ENCODE results near the gene RETSAT. TPM values are rescaled to one million over a fixed set of nuclear protein-coding genes. Genes with fewer than 3 reads are reported as not detected.

RETSAT gene
- total and polyA plus RNA-seq, 2 of the 4 experiments (the other 2 are of a cell fraction): 25.6 to 32.3 TPM

DNA sequence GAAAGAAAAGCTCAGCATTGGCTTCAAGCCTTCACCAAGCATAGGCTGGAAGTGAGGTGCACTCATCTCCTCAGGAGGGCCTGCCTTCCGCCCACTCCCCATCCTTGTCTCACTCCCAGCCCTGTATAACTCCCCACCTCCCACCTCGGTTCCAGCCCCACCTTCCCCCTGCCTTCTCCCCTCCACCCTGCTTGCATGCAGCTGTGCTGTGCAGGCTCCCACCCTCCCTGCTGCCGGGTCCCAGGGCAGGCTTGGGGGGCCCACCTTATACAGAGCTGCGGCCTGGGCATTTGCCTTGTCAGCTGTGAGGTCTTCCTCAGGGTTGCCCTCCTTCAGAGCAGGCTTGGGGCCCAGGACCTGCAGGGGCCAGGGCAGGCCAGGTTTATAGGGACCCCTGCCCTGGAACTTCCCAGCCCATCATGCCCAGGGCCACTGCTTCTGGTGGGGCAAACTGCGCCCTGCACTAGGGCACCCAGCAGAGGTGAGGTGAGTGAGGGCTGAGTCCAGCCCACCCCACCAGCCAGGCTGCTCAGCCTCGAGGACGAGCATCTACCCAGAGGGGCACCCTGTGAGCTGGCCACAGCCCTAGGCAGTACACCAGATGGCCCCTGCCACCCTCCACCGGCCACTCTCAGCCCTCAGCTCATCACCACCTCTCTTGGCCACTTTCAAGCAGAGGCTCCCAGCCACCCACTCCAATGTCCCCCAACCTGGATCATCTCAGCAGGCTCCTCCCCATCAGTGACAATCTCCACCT, 44.3 kb upstream of the RETSAT start:
- BruUV-seq (replicated peaks): no TSS peak
- H3K4me1 ChIP-seq (ENCODE audit: control insufficient read depth, insufficient read depth, low read length): peaks cover 4% of the 10 kb centered on the region
- H3K27ac ChIP-seq (ENCODE audit: insufficient read depth, low read length): no peak overlapping the region
- H2AFZ ChIP-seq (replicated peaks; ENCODE audit: low read length, poor library complexity): no peak overlapping the region
- no peak overlapping the region for H2AK9ac ChIP-seq (replicated peaks; ENCODE audit: low read depth, low read length, poor library complexity)
- H3K9ac ChIP-seq (ENCODE audit: low read depth, low read length): no peak overlapping the region
- H3K4me2 ChIP-seq (ENCODE audit: low read depth, low read length): no peak overlapping the region
- no peak overlapping the region for H3K14ac ChIP-seq (replicated peaks; ENCODE audit: low read depth, low read length)
- no peak overlapping the region for H2BK15ac ChIP-seq (ENCODE audit: low read depth, low read length)
- no peak overlapping the region for H2AK5ac ChIP-seq (ENCODE audit: low read depth, low read length)
- peaks cover 7% of the 10 kb centered on the region; the same call in 1 of the 2 replicates for H3K9me1 ChIP-seq (ENCODE audit: insufficient read depth, low read length)
- 94% methylated on average over 2 of the region's 8 CpGs; no CpG with 5 or more reads in 1 of the 2 experiments for WGBS, 2 experiments (ENCODE audit: extremely low coverage in 2 of 2, insufficient read length in 1 of 2)
- ATAC-seq (ENCODE audit: low read depth) (no peak), DNase-seq (no peak)
- no peak overlapping the region for H3K4me3 ChIP-seq (ENCODE audit: insufficient read depth, low read depth, low read length)
- in situ Hi-C loops (cut with MboI; ENCODE audit: low sequenced_read_pairs) (no loop called here), dilution Hi-C loops (cut with HindIII; ENCODE audit: low sequenced_read_pairs, unreplicated experiment) (no loop called here), intact Hi-C loops (cut with micrococcal nuclease) (no loop called here)
- no peak overlapping the region for H3K4ac ChIP-seq (ENCODE audit: low read depth, low read length)
- no peak overlapping the region for H4K91ac ChIP-seq (ENCODE audit: insufficient read depth, low read depth, low read length)
- no peak overlapping the region for H3K56ac ChIP-seq (ENCODE audit: extremely low read depth, insufficient read depth, low read length)
- no peaks in the 10 kb centered on the region for H3K9me3 ChIP-seq (ENCODE audit: control insufficient read depth, insufficient read depth, low read length)
- H3K18ac ChIP-seq (ENCODE audit: low read depth, low read length): no peak overlapping the region
- H4K5ac ChIP-seq (ENCODE audit: low read depth, low read length): no peak overlapping the region
- TF ChIP-seq SMC3 (IDR thresholded peaks at IDR 0.05; ENCODE audit: low read depth, low read length) (no peak), POLR2A (IDR thresholded peaks at IDR 0.05; ENCODE audit: low read depth, low read length) (no peak), MXI1 (IDR thresholded peaks at IDR 0.05; ENCODE audit: borderline replicate concordance, low read depth, low read length) (no peak), RFX5 (IDR thresholded peaks at IDR 0.05; ENCODE audit: low read depth, low read length) (no peak), NFE2L2 (IDR thresholded peaks at IDR 0.05; ENCODE audit: low read depth, low read length) (no peak), RAD21 (IDR thresholded peaks at IDR 0.05; ENCODE audit: low read length) (no peak), CEBPB (IDR thresholded peaks at IDR 0.05; ENCODE audit: low read depth, low read length) (no peak), BHLHE40 (IDR thresholded peaks at IDR 0.05; ENCODE audit: low read depth, low read length) (no peak), CHD1 (IDR thresholded peaks at IDR 0.05; ENCODE audit: low read depth, low read length) (no peak)
- TF ChIP-seq, protein P1, sequence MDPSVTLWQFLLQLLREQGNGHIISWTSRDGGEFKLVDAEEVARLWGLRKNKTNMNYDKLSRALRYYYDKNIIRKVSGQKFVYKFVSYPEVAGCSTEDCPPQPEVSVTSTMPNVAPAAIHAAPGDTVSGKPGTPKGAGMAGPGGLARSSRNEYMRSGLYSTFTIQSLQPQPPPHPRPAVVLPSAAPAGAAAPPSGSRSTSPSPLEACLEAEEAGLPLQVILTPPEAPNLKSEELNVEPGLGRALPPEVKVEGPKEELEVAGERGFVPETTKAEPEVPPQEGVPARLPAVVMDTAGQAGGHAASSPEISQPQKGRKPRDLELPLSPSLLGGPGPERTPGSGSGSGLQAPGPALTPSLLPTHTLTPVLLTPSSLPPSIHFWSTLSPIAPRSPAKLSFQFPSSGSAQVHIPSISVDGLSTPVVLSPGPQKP (IDR thresholded peaks at IDR 0.05; ENCODE audit: borderline replicate concordance, low read depth, low read length): no peak
- TF ChIP-seq, protein P2, sequence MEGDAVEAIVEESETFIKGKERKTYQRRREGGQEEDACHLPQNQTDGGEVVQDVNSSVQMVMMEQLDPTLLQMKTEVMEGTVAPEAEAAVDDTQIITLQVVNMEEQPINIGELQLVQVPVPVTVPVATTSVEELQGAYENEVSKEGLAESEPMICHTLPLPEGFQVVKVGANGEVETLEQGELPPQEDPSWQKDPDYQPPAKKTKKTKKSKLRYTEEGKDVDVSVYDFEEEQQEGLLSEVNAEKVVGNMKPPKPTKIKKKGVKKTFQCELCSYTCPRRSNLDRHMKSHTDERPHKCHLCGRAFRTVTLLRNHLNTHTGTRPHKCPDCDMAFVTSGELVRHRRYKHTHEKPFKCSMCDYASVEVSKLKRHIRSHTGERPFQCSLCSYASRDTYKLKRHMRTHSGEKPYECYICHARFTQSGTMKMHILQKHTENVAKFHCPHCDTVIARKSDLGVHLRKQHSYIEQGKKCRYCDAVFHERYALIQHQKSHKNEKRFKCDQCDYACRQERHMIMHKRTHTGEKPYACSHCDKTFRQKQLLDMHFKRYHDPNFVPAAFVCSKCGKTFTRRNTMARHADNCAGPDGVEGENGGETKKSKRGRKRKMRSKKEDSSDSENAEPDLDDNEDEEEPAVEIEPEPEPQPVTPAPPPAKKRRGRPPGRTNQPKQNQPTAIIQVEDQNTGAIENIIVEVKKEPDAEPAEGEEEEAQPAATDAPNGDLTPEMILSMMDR (conservative IDR thresholded peaks at IDR 0.05; ENCODE audit: low read depth, low read length): no peak
- TF ChIP-seq, protein P3, sequence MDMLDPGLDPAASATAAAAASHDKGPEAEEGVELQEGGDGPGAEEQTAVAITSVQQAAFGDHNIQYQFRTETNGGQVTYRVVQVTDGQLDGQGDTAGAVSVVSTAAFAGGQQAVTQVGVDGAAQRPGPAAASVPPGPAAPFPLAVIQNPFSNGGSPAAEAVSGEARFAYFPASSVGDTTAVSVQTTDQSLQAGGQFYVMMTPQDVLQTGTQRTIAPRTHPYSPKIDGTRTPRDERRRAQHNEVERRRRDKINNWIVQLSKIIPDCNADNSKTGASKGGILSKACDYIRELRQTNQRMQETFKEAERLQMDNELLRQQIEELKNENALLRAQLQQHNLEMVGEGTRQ (IDR thresholded peaks at IDR 0.05; ENCODE audit: low read depth, low read length): no peak
- H4K8ac ChIP-seq (ENCODE audit: low read depth in 2 of 2, low read length in 2 of 2): no peak overlapping the region
- no peaks in the 10 kb centered on the region for H3K79me1 ChIP-seq (ENCODE audit: low read depth in 1 of 2, low read length in 2 of 2)
- H2BK20ac ChIP-seq (ENCODE audit: low read depth, low read length): no peak overlapping the region
- H3K27me3 ChIP-seq (ENCODE audit: control insufficient read depth, insufficient read depth, low read length): no peaks in the 10 kb centered on the region
- no peak overlapping the region for H3K23ac ChIP-seq (ENCODE audit: low read depth, low read length)
- H2BK120ac ChIP-seq (ENCODE audit: low read depth, low read length): no peak overlapping the region
- CTCF ChIA-PET: no interaction called here
- H2BK5ac ChIP-seq (ENCODE audit: low read depth, low read length, poor library complexity, severe bottlenecking): no peak overlapping the region
- peaks cover 17% of the 10 kb centered on the region for H3K36me3 ChIP-seq (ENCODE audit: control insufficient read depth, insufficient read depth, low read length)
- H4K20me1 ChIP-seq (ENCODE audit: insufficient read depth, low read length): no peaks in the 10 kb centered on the region; the same call in 1 of the 2 replicates
- POLR2A ChIA-PET (ENCODE audit: unreplicated experiment): no interaction called here

Measured in IMR-90 (cell line).